ENCODE measurements around the gene FBXO22.

GRCh38 chr15:75902129-75902557 lies 1.5 kb upstream of the FBXO22 start:
- TF ChIP-seq, protein P1, sequence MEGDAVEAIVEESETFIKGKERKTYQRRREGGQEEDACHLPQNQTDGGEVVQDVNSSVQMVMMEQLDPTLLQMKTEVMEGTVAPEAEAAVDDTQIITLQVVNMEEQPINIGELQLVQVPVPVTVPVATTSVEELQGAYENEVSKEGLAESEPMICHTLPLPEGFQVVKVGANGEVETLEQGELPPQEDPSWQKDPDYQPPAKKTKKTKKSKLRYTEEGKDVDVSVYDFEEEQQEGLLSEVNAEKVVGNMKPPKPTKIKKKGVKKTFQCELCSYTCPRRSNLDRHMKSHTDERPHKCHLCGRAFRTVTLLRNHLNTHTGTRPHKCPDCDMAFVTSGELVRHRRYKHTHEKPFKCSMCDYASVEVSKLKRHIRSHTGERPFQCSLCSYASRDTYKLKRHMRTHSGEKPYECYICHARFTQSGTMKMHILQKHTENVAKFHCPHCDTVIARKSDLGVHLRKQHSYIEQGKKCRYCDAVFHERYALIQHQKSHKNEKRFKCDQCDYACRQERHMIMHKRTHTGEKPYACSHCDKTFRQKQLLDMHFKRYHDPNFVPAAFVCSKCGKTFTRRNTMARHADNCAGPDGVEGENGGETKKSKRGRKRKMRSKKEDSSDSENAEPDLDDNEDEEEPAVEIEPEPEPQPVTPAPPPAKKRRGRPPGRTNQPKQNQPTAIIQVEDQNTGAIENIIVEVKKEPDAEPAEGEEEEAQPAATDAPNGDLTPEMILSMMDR (conservative IDR thresholded peaks at IDR 0.05; ENCODE audit: low read length), result no peak
- no peak for TF ChIP-seq EZH2phosphoT487 (IDR thresholded peaks at IDR 0.05; ENCODE audit: borderline replicate concordance, low read depth, low read length)
